Measurements from ENCODE around the gene ZNF69.
"Not testable (repeated sequence)": the region's sequence is repeated elsewhere in the genome, so short reads cannot be mapped to it uniquely, and the experiment has no call there.

ZNF69 gene

GRCh38 chr19:11887611-11888531 is at the start of gene ZNF69:
Gene ZNF69 (plus strand): TSS chr19:11887782. CDS start chr19:11887924, 142 bp downstream.
- peak; percentile 56 to 65 for DNase-seq

DNA sequence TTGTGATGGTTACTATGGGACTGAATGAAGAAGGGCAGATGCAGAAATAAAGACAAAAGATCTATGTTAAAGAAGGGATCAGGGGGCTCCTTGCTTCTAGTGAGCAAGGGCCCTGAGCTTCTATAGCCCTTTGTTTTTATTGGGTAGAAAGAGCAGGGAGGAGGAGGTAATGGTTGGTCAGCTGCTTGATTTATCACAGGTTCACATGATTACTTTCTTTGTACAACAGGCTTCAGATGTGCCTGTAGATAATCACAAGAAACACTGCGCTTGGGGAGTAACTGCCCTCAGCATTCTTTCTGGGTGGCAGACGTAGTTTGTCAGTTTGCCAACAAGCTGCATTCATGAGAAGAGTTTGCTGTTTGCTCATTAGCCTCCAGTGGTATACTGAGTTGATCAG is 43.9 kb upstream of the ZNF69 start:
- no peak for DNase-seq

DNA sequence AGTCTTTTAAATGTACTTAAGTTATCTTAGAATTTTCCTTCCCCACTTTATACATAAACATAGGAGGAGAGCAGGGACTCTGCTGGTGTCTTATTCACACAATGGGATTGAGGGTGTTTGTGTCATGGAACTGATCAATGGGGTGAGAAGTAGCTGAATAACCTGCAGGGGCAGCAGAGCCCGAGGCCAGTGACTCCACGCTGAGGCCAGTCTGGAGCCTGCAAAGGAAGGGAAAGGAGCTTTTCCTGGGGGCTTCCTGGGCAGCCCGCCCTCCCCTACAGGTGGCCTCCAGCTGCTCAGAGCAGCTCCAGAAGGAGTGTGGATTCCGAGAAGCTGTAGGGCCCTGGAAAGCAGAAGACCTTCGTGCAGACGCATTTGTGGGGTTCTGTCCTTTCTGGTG is 40.0 kb upstream of the ZNF69 start:
- DNase-seq: not testable (repeated sequence)

- DNase-seq: no peak
These were observed 39.4 kb upstream of the ZNF69 start for GRCh38 chr19:11848200-11848593.

DNA sequence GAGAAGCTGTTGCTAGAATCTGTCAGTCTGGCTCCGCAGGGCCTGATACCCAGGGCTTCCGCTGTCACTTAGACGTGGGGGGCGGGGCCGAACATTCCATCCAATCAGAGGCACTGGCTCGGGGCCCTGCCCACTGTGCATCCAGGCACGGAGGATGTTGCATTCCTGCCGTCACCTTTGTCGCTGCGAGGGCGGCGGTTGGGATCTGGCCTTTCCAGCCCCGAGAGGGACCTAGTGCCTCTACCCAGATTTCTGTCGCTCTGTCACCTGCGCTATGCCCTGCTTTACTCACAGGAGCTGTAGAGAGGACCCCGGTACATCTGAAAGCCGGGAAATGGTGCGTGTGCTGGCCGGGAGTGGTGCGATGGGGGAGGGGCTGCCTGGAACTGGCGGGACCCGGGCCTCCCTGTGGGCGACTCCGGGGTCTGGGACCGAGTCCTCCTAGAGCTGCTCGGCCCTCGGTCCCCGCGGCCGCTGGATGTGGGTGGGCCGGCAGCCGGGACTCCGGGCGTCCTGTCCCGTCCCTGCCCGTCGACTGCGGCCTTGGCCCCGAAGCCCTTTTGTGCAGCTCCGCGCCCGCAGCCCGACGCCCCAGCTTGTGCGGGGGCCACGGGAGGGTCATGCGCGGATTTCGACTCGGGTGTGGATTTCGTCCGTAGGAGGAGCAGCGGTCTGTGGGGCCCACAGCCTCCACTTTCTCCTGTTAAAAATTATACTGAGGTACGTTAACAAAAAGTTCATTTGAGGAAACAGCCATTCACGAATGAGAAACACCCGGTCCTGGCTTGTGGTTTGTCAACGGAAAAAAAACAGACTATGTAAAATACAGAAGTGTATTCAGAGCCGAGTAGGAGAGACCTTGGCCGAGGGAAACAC is 38.8 kb upstream of the ZNF69 start, which contains the start of gene ZNF439:
Gene ZNF439, plus strand, starts transcription at position 133 of the 876 bp plus-strand sequence. Its CDS starts 142 bp downstream, at position 275.
- peak; percentile 89 to 90 for DNase-seq

DNA sequence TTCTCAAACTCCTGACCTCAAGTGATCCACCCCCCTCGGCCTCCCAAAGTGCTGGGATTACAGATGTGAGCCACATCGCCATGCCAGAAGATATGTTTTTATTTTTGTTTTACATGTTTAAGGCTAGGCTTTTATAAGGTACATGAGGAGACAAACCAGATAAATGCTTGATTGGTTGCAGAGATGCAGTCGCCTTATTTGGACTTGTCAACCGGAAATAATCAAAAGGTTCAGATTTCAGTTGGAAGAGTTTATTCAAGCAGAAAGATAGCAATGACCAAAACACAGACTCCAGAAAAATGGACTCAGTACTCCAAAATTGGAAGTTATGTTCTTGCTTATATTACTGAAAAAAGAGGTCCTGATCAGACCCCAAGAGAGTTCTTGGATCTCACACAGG is 37.3 kb upstream of the ZNF69 start:
- not testable (repeated sequence) for DNase-seq

DNA sequence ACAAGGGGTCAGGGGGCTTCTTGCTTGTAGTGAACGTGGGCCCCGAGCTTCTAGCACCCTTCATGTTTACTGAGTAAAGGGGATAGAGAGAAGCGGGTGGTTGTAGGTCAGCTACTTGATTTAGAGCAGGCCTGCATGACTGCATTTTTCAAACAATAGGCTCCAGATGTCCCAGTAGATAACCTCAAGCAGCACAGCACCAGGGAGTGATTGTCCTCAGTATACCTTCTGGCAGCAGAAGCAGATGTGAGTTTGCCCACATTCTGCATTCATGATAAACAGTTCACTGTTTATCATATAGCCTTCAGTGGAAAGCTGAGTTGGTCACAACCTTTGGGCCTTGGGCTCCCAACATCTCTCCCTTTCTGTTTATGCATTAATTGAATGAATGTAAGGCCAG is 34.2 kb upstream of the ZNF69 start:
- no peak for DNase-seq

DNA sequence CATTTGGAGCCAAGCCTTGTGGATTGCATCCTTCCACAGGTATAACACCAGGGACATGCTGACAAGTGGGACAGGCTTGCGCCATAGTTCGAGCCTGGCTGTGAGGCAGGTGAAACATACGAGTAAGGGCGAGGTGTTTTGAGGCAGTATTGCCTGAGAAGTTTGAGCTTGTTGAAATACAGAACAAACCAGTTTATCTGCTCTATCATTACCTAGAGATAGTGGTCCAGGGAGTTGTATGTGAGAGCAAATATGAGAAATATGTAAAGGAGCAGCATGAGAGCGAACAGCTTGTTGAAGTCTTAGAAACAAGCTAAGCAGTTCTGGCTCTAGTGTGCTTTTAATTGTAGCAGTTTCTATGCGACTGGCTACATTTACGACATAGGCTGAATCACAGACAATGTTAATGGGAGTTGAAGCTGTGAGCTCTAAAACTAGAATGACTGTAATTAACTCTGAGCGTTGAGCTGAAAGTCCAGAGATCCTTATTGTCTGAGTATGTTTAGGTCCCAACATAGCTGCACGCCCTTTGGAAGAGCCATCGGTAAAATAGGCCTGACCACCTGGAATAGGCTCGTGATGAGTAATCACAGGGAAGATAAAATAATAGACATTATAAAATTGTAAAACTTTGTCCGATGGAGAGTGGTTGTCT is 30.9 kb upstream of the ZNF69 start:
- no peak for DNase-seq

DNA sequence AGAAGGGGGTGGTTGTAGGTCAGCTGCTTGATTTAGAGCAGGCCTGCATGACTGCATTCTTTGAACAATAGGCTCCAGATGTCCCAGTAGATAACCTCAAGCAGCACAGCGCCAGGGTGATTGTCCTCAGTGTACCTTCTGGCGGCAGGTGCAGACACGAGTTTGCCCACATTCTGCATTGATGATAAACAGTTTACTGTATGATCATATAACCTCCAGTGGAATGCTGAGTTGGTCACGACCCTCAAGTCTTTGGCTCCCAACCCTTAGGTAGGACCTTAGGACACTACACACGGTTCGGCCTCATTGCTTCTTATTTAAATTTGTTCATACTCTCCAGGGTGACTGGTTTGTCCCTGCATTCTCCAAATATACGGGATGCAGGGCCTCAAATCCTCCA is 26.9 kb upstream of the ZNF69 start:
- no peak for DNase-seq

DNA sequence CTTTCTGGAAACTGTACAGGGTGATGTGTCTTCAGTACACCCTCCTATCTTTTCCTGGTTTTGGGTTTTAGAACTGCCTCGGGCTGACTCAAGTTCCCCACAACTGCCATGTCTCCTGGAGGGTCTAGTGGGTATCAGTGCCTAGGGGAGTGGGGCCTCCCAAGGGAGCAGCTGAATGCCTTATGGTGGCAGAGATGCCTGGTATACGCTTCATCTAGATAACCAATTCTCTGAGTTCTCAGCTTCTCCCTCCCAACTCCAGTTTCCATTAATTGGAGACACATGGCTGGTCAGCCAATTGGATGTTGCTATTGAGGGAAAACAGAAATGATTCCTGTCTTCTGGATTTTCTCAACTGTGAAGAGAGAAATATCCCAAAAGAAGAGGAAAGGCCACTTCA is 26.3 kb upstream of the ZNF69 start:
- no peak for DNase-seq

- DNase-seq: not testable (repeated sequence)
These were observed 19.8 kb upstream of the ZNF69 start for GRCh38 chr19:11867766-11868165.

GRCh38 chr19:11868188-11868587 is 19.4 kb upstream of the ZNF69 start:
- no peak for DNase-seq

GRCh38 chr19:11872624-11873023 is 15.0 kb upstream of the ZNF69 start:
- no peak for DNase-seq

- no peak for DNase-seq
These were observed 13.8 kb upstream of the ZNF69 start for GRCh38 chr19:11873762-11874161.

DNA sequence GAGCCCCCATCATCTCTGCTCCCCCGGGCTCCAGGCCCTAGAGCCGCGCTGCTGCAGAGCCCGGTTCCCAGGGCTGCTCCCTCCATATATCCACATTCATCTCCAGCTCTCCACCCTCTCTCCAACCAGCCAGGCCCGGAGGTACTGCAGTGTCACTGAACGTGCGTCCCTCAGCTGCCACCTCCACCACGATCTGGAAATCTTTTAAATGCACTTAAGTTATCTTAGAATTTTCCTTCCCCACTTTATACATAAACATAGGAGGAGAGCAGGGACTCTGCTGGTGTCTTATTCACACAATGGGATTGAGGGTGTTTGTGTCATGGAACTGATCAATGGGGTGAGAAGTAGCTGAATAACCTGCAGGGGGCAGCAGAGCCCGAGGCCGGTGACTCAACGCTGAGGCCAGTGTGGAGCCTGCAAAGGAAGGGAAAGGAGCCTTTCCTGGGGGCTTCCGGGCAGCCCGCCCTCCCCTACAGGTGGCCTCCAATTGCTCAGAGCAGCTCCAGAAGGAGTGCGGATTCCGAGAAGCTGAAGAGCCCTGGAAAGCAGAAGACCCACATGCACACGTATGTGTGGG is 7.8 kb upstream of the ZNF69 start:
- peak in 1 of 2 donors; percentile 48 for DNase-seq

DNA sequence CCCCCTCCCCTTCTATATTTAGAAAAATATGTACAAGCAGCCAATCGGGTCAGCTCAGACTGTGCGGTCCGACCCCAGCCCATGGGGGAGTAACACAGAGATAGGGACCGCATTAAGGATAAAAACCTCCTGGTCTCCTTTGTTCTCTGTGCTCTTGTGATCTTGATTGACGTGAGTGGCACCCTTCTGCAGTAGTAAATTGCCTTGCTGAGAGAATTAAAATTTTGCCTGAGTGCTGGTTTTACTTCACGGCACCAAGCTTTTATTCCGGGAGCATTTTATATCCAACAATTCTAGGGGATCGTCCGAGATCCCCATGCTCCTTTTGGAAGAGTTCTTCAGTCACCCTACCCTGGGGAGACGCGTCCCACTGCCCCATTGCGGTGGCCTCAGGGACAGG is 7.0 kb upstream of the ZNF69 start:
- no peak for DNase-seq

GRCh38 chr19:11881151-11881800 is 6.3 kb upstream of the ZNF69 start:
- DNase-seq: peak; percentile 58 to 75

DNA sequence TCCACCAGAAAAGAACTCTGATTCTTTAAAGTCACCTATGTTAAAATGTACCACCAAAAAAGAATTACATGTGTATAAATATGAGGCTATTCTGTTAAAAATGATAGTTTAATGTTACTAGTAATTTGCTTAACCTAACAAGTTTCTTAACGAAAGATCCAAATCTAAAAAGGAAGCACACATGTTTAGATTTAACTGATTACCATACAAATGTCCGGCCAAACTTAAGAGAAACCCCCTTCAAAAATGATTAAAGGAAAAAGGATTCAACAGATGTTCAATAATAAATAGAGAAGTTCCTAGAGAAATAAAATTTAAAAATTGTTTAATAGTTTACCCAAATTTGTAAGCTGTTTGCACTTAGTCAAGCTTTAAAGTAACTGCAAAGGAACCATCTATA is 5.0 kb upstream of the ZNF69 start:
- no peak for DNase-seq

DNA sequence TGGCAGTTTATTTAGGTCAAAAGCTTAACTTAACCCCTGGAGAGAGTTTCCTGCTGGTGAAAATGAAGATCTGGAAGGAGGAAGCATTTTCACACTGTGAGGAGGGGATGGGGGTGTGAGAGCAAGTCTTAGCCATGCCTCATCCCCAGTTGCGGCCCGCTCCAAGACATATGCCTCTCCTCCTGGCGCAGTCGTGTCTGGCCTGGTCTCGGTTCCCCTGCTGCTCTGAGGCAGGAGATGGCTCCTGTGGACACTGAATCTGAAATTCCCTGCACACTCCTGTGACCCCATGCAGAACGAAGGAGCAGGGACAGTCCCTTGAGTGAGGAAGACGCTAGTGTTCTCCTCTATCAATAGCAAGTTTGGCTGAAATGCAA is 360 bp upstream of the ZNF69 start:
- DNase-seq: no peak

GRCh38 chr19:11889901-11890300 is 2.3 kb downstream of the ZNF69 start:
- DNase-seq: not testable (repeated sequence)

GRCh38 chr19:11890634-11891033 is 3.1 kb downstream of the ZNF69 start:
- DNase-seq: no peak

- no peak for DNase-seq
These were observed 7.3 kb downstream of the ZNF69 start for GRCh38 chr19:11894851-11895250.

Measured in CD4-positive, alpha-beta T cell treated with Interferon alpha-2 for 1 hour (primary cell).